Kidney (tissue), 14 donors: Measurements from ENCODE around the gene ODAPH. TPM values are rescaled to one million over a fixed set of nuclear protein-coding genes. Genes with fewer than 3 reads are reported as not detected.

Source experiments
- DNase-seq, 5 donors: peaks; one replicate each; pipeline ENCODE4 v3.0.0-alpha.2; 2013 to 2020
- FAIRE-seq: peaks from 2 replicates; lab custom pipeline; 2012; peaks lifted over from hg19 to GRCh38; lab: Jason Lieb, UNC
- H3K27ac ChIP-seq, 2 donors: one replicate each; pipeline ENCODE4 v1.7.0; 2013; ENCODE audit warnings: low read depth in 2 of 2, low read length in 2 of 2, inconsistent platforms in 1 of 2
- H3K27me3 ChIP-seq: one replicate; pipeline ENCODE4 v1.7.1; 2013; ENCODE audit warnings: low read length, inconsistent platforms; ENCODE audit not compliant: control insufficient read depth, insufficient read depth
- H3K36me3 ChIP-seq, 3 donors: one replicate each; pipeline versions ENCODE4 v1.7.0 to v1.7.1; 2013; ENCODE audit warnings: low read length in 3 of 3, control low read depth in 1 of 3, inconsistent platforms in 1 of 3; ENCODE audit not compliant: insufficient read depth in 3 of 3, control insufficient read depth in 2 of 3
- H3K4me1 ChIP-seq, 3 donors: one replicate each; pipeline versions ENCODE4 v1.7.0 to v1.7.1; 2013; ENCODE audit warnings: low read length in 3 of 3, inconsistent platforms in 1 of 3, low read depth in 1 of 3; ENCODE audit not compliant: control insufficient read depth in 2 of 3, insufficient read depth in 2 of 3
- H3K4me3 ChIP-seq, 3 donors: one replicate each; pipeline versions ENCODE4 v1.7.0 to v1.8.1; 2013; ENCODE audit warnings: low read length in 3 of 3, control low read depth in 1 of 3, inconsistent platforms in 1 of 3
- H3K9ac ChIP-seq, 3 donors: one replicate each; pipeline versions ENCODE4 v1.7.0 to v1.7.1; 2013; ENCODE audit warnings: low read length in 3 of 3, control low read depth in 1 of 3, inconsistent platforms in 1 of 3
- H3K9me3 ChIP-seq, 3 donors: one replicate each; pipeline versions ENCODE4 v1.7.0 to v1.7.1; 2013; ENCODE audit warnings: low read length in 3 of 3, control low read depth in 1 of 3, inconsistent platforms in 1 of 3; ENCODE audit not compliant: control insufficient read depth in 2 of 3, insufficient read depth in 1 of 3
- CTCF ChIP-seq: IDR thresholded peaks from 3 replicates; pipeline ENCODE4 v1.5.1; 2012; ENCODE audit warnings: mild to moderate bottlenecking, moderate library complexity, borderline replicate concordance; ENCODE audit not compliant: insufficient read depth; ENCODE audit errors: extremely low read depth
- intact Hi-C: fragments of 100-400 bp; cut with DNase I; formaldehyde crosslinking; loops from one replicate; pipeline ENCODE4 v1.11.1; 2022
- polyA plus RNA-seq: library from polyadenylated mRNA; stranded (reverse); fragments of 350-450 nt; fragmentation: Illumina TruSeq; extraction: RNeasy Lipid Tissue Mini Kit (QIAGEN cat#74804); gene quantifications from one replicate; pipeline ENCODE4 v1.2.3, GENCODE V29; 2014; ENCODE audit warnings: low read depth, low replicate concordance; ENCODE audit not compliant: insufficient read depth
- total RNA-seq: library from RNA; stranded (reverse); fragmentation: NEBNext Ultra II Directional; extraction: Animal tissue kit (Norgen Biotek cat#: 25700); gene quantifications from one replicate; pipeline ENCODE4 v1.2.1, GENCODE V29; 2021
- donor health status: control.
- donor health status: control.
- donor health status: control.
- donor health status: control.
- donor health status: control.
- donor health status: DM: yes; HTN: yes; CAD: no.
- donor health status: Normal renal cell carcinoma (clear cell type).

ODAPH gene
- total and polyA plus RNA-seq, 2 donors from 2014 or later = not detected

- intact Hi-C loops = no loop called here
- H3K9ac ChIP-seq = no peak overlapping the region
- H3K9me3 ChIP-seq = no peaks in the 10 kb centered on the region
- FAIRE-seq (no peak), DNase-seq (no peak)
- H3K4me1 ChIP-seq = no peaks in the 10 kb centered on the region
- H3K27me3 ChIP-seq = no peaks in the 10 kb centered on the region
- peaks cover 0 to 5% (median 2%) of the 10 kb centered on the region in 3 donors for H3K36me3 ChIP-seq
- no peak overlapping the region for H3K4me3 ChIP-seq
- no peak overlapping the region for H3K27ac ChIP-seq
- no peak for TF ChIP-seq CTCF
Measured at GRCh38 chr4:75545526-75545925, 10.3 kb upstream of the ODAPH start.

GRCh38 chr4:75547647-75548387 lies 8.0 kb upstream of the ODAPH start:
- H3K4me3 ChIP-seq = no peak overlapping the region
- peaks cover 0 to 5% (median 2%) of the 10 kb centered on the region in 3 donors for H3K36me3 ChIP-seq
- H3K27me3 ChIP-seq = no peaks in the 10 kb centered on the region
- no peaks in the 10 kb centered on the region for H3K4me1 ChIP-seq
- no peak for TF ChIP-seq CTCF
- H3K9me3 ChIP-seq = no peaks in the 10 kb centered on the region
- DNase-seq (peak in 4 of 5 donors; percentile 5 to 76 (median 45)), FAIRE-seq (no peak)
- H3K27ac ChIP-seq = no peak overlapping the region
- intact Hi-C loops = no loop called here
- no peak overlapping the region for H3K9ac ChIP-seq

- no peak overlapping the region for H3K27ac ChIP-seq
- no peak for FAIRE-seq
- intact Hi-C loops = no loop called here
- no peaks in the 10 kb centered on the region for H3K27me3 ChIP-seq
- no peaks in the 10 kb centered on the region for H3K4me1 ChIP-seq
- peaks cover 0 to 5% (median 2%) of the 10 kb centered on the region in 3 donors for H3K36me3 ChIP-seq
- no peak overlapping the region for H3K9ac ChIP-seq
- no peak overlapping the region for H3K4me3 ChIP-seq
- peak in 1 of 5 donors; percentile 4 for DNase-seq
- H3K9me3 ChIP-seq = no peaks in the 10 kb centered on the region
- TF ChIP-seq CTCF = no peak
Measured at GRCh38 chr4:75549019-75549418, 6.8 kb upstream of the ODAPH start.
